NCI-H526 treated with DMSO at 0.1 percent for 48 hours (cell line): Measurements from ENCODE around the gene PRSS2.
"Not testable (repeated sequence)": the region's sequence is repeated elsewhere in the genome, so short reads cannot be mapped to it uniquely, and the experiment has no call there.

Experiments used
- DNase-seq: peaks from one replicate; lab custom pipeline; 2025; lab: John Stamatoyannopoulos, UW

The PRSS2 gene

GRCh38 chr7:142770661-142771352 lies at the start of gene PRSS2:
Gene PRSS2, plus strand, starts transcription at chr7:142770970. Its CDS starts 13 bp downstream, at chr7:142770983.
- no peak for DNase-seq

DNA sequence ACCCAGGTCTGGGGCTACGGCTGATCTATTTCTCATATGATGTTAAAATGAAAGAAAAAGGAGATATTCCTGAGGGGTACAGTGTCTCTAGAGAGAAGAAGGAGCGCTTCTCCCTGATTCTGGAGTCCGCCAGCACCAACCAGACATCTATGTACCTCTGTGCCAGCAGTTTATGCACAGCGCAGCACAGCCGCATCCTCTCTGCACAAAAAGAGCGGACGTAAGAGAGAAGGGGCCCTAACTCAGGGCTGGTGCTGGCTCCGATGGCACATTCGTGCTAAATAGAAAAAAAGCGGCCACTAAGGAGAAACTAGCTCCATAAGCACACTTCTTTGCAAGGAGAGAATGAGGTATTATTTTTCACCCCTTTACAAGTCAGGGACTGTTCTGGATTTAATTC lies 49.8 kb upstream of the PRSS2 start:
- DNase-seq = no peak

- no peak for DNase-seq
Measured at GRCh38 chr7:142722248-142722794, 48.4 kb upstream of the PRSS2 start.

- no peak for DNase-seq
Measured at GRCh38 chr7:142733271-142733670, 37.5 kb upstream of the PRSS2 start.

DNA sequence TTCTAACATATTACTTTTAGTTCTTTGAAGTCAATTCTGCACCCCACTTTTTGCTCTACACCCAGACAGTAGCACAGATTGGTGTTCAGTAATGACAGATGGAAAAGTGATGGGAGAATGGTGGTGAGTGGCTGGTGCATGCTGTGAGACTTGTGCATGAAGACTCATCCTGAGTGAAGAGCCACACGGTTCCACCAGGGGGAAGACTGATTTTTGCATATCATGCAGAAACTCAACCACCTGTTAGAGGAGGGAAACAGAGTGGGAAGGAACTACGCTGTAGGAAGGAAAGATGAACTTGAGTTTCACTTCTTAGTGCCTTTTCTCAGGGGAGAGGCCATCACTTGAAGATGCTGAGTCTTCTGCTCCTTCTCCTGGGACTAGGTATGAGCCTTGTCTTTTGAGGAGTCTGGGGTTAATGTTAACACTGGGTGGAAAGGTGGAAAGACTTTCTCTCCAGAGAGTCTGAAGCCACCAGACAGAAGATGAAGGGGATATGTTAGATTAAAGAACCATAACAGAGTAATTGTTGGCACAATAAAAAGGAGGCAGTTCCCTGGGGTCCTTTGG lies 30.8 kb upstream of the PRSS2 start:
- no peak for DNase-seq

DNA sequence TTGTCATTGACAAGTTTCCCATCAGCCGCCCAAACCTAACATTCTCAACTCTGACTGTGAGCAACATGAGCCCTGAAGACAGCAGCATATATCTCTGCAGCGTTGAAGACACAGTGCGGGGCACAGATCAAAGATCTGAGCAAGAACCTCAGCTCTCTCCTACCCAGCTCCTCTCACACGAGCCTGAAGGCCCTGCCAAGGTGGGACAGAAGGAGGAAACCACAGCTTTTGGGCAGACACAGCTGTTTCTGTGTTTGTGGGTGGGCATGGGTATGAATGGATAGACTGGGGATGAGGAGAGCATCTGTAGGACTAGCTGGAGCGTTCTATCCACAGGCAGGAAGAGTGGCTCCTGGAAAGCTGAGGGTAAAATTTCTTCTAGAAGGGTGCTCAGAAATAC lies 30.0 kb upstream of the PRSS2 start:
- DNase-seq = no peak

DNA sequence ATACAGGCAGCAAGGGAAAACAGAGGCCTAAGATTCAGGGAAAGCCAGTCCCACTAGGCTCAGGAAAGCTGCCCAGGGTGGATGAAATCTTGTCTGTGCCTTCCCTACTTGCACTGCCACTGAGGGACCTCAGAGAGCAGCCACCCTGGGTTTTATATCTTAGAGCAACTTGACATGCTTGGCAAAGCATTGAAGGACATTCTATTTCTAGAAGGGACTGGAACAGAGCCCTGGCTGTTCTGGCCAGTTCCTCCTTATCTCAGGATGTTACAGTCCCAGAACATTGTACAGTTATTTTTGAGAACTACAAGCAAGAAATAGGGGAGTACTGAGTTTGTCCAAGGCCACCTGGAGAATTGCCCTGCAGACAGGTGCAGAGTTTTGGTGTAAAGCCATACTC lies 28.8 kb upstream of the PRSS2 start:
- not testable (repeated sequence) for DNase-seq

- no peak for DNase-seq
Measured at GRCh38 chr7:142745091-142745635, 25.6 kb upstream of the PRSS2 start.

DNA sequence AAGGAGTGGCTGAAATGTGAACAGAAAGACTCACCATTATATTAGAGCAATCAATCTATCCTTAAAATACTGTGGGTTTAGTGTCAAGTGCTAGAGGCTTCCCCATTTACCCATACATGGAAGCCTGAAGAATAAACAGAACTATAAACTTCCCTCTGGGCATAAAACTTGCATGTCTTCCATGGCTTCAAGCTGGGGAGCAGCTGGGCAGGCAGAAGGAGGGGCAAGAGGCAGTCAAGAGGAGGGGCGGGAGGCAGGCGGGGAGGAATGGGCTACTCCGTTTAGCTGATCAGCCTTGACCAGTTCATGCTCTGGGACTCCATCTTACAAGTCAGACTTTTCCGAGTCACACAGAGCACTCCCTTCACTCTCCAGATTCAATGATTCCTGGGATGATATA lies 25.0 kb upstream of the PRSS2 start:
- DNase-seq = no peak

DNA sequence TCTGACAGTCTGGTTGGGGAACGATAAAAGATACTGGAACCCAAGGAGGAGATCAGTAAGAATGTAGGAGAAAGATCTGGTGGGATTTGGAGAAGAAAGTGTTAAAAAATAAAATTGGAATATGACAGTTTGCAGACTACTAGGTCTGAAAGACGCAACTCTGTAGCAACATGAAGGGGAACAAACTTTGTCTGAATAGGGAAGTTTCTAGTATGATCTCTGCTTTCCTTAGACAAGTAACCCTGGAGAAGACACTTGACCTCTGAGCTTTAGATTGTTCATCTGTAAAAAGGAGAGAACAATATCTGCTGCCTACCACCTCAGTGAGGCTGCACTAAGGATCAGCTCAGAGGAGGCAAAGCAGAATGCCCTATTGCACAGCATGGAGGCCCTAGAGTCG lies 24.5 kb upstream of the PRSS2 start:
- no peak for DNase-seq

DNA sequence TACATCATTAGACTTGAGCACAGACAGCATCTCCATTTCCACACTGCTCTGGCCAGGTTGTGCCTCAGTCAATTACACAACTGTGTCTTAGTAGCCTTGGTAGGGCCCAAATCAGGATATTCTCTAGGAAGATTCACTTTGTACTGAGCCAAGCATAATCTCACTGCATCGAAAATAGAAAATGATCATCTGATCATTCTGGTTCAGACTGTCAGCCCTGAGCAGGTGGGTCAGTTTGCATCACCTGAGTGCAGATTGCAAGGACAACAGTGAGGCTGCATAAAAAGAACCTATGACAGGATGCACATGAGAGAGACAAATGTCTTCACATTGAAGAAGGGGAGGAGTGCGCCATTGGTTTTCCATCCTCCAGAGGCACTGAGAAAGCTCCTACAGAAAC lies 22.4 kb upstream of the PRSS2 start:
- DNase-seq = not testable (repeated sequence)

DNA sequence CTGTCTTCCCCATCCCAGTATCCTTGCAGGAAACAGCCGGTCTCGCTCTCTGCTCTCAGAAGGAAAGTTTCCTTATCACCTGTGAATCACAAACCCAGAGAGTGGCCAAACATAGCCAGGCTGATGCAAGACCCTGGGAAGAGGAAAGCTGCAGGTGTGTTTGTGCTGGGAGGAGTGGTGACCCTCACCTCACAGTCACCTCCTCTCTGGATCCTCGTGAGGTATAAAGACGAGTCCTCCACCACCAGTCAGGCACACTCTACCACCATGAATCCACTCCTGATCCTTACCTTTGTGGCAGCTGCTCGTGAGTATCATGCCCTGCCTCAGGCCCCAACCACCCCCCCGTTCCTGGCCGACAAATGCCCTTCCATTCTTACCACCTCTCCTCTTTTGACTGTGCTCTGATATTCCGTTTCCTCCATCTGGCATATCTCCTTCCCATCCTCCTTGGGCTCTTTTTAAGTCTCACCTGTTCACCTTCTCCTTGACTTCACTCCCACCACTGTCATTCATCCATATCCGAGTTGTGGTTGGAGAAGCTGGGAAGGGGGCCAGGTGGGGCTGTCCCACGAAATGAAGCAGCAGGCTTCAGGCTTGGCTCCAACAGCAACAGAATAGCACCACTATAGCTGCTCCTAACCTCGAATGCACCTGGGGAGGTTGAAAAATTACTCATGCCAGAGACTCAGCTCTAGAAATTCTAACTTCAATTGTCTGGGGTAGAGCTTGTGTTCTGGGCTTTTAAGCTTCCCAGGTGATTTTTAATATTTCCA lies 21.4 kb upstream of the PRSS2 start, which contains the start of gene PRSS1:
PRSS1 (plus strand) TSS at position 255 of the 776 bp plus-strand sequence; CDS start at position 268, 13 bp downstream.
- no peak for DNase-seq

GRCh38 chr7:142750321-142750938 lies 20.3 kb upstream of the PRSS2 start:
- DNase-seq = no peak

DNA sequence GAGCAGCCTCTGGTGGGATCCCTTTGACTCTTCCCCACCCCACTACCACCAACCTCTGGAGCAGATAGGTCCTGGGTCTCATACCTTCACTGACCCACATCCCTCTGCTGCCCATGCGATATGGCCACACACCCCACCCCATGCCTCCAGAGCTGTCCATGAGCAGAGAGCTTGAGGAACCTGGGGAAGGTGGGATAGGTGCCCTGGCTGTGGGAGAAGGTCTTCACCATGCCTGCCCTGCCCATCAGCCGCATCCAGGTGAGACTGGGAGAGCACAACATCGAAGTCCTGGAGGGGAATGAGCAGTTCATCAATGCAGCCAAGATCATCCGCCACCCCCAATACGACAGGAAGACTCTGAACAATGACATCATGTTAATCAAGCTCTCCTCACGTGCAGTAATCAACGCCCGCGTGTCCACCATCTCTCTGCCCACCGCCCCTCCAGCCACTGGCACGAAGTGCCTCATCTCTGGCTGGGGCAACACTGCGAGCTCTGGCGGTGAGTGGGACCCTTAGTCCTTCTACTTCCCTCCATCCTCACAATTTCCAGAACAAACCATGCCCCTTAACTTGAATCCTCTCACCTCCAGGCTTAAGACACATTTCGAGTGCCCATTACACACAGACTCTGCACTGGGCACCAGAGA lies 19.1 kb upstream of the PRSS2 start:
- not testable (repeated sequence) for DNase-seq

- DNase-seq = no peak
Measured at GRCh38 chr7:142752376-142753225, 18.2 kb upstream of the PRSS2 start.

GRCh38 chr7:142753366-142753765 lies 17.4 kb upstream of the PRSS2 start:
- no peak for DNase-seq

GRCh38 chr7:142753925-142754491 lies 16.8 kb upstream of the PRSS2 start:
- DNase-seq = not testable (repeated sequence)

DNA sequence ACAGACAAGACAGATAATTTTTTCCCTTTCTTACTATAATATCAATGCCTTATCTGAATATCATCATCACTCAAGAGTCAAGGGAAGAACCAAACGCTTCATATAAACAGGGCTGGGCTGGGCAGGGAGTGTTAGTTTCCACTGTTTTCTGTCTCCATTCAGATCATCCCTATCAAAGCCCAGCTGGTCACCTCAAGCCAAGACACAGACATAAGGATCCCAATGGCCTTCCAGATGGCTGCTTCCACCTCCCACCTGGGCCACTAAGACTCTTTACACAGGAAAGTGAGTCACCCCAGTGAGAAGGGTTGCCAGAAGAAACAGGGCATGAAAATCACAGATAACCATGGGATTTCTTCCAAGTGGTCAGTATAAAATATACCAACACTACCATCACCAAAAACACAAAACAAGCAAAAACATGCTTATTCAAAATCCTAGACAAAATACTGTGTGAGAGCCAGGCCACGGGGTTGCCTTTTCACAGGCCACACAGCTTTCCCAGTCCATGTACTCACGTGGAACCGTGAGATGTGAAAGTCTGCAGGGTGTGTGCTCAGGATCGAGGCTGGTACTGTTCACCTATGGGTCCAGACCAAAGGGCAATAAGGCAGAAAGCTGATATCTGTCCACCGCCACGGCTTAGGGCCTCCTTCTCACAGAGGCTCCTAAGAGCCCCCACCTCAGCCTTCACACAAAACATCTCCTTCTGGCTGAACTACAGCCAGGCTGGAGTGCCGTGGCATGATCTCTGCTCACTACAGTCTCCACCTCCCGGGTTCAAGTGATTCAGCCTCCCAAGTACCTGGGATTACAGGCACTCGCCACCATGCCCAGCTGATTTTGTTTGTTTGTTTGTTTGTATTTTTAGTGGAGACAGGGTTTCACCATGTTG lies 15.8 kb upstream of the PRSS2 start:
- DNase-seq = no peak

- DNase-seq = not testable (repeated sequence)
Measured at GRCh38 chr7:142758312-142758711, 12.5 kb upstream of the PRSS2 start.
